Activated gamma-delta T cell (primary cell): ENCODE data around the gene LMTK2.

ENCODE experiments used
- DNase-seq: peaks from one replicate; lab custom pipeline; 2025; lab: John Stamatoyannopoulos, UW

The LMTK2 gene

GRCh38 chr7:98203261-98203963 lies 96.8 kb downstream of the LMTK2 start:
- no peak for DNase-seq

GRCh38 chr7:98203964-98204605 lies 97.4 kb downstream of the LMTK2 start:
- no peak for DNase-seq

GRCh38 chr7:98204670-98205069 lies 98.0 kb downstream of the LMTK2 start:
- no peak for DNase-seq

GRCh38 chr7:98205162-98205845 lies 98.6 kb downstream of the LMTK2 start:
- no peak for DNase-seq

GRCh38 chr7:98206451-98207330 lies 100.0 kb downstream of the LMTK2 start:
- no peak for DNase-seq

GRCh38 chr7:98209166-98209920 lies 102.7 kb downstream of the LMTK2 start:
- no peak for DNase-seq

GRCh38 chr7:98210513-98211220 lies 104.0 kb downstream of the LMTK2 start:
- no peak for DNase-seq

- peak; percentile 20 for DNase-seq
These were observed 104.6 kb downstream of the LMTK2 start, which contains the start of gene BHLHA15 for GRCh38 chr7:98211221-98211675. Gene BHLHA15, plus strand, starts transcription at chr7:98211439. Its CDS starts 871 bp downstream, at chr7:98212310.

- DNase-seq, result no peak
These were observed 105.2 kb downstream of the LMTK2 start for GRCh38 chr7:98211676-98212531.

GRCh38 chr7:98212532-98213041 lies 105.9 kb downstream of the LMTK2 start:
- no peak for DNase-seq

GRCh38 chr7:98213296-98213887 lies 106.7 kb downstream of the LMTK2 start:
- no peak for DNase-seq

GRCh38 chr7:98213888-98214810 lies 107.5 kb downstream of the LMTK2 start:
- DNase-seq, result no peak

- DNase-seq, result no peak
These were observed 108.2 kb downstream of the LMTK2 start for GRCh38 chr7:98214811-98215321.

- no peak for DNase-seq
These were observed 109.2 kb downstream of the LMTK2 start for GRCh38 chr7:98215561-98216495.

GRCh38 chr7:98216941-98217622 lies 110.4 kb downstream of the LMTK2 start:
- no peak for DNase-seq
